Tibial nerve (tissue), 4 donors: ENCODE results near the gene CDC42BPG.

ENCODE experiments used
- CTCF ChIP-seq, 5 experiments: fragments of 200-600 bp in 3 of 5; fragments of 450-650 bp in 2 of 5; sonication (generic) in 3 of 5; IDR thresholded peaks; one replicate each; pipeline ENCODE4 v1.5.1; 2016 to 2019; ENCODE audit warnings: antibody characterized with exemption in 5 of 5, mild to moderate bottlenecking in 3 of 5, moderate library complexity in 2 of 5
- EP300 ChIP-seq, 2 donors: sonication (generic); formaldehyde crosslinking; IDR thresholded peaks; one replicate each; pipeline ENCODE4 v1.6.1; 2017; ENCODE audit warnings: antibody characterized with exemption in 2 of 2, mild to moderate bottlenecking in 1 of 2
- POLR2A ChIP-seq, 2 donors: fragments of 450-650 bp; IDR thresholded peaks; one replicate each; pipeline ENCODE4 v1.6.1; 2017; ENCODE audit warnings: antibody characterized with exemption in 2 of 2, mild to moderate bottlenecking in 2 of 2, moderate library complexity in 2 of 2

GRCh38 chr11:64793271-64794160 lies 50.9 kb downstream of the CDC42BPG start:
- TF ChIP-seq CTCF (IDR thresholded peaks at IDR 0.05) (no peak), POLR2A (IDR thresholded peaks at IDR 0.05) (no peak), EP300 (IDR thresholded peaks at IDR 0.05) (no peak)
